Esophagus squamous epithelium (tissue), 5 donors: ENCODE data around the gene HLA-DRB5. TPM values are rescaled to one million over a fixed set of nuclear protein-coding genes. Genes with fewer than 3 reads are reported as not detected.
"Not testable (repeated sequence)": the region's sequence is repeated elsewhere in the genome, so short reads cannot be mapped to it uniquely, and the experiment has no call there.

ENCODE experiments used
- DNase-seq: peaks from one replicate; lab custom pipeline; 2025; lab: John Stamatoyannopoulos, UW
- H3K27ac ChIP-seq, 4 donors: fragments of 200-600 bp; sonication (generic); one replicate each; pipeline ENCODE4 v1.5.1; 2016 to 2019; ENCODE audit warnings: mild to moderate bottlenecking in 1 of 4
- H3K27me3 ChIP-seq, 4 donors: fragments of 200-600 bp; sonication (generic); 1 replicate in 3 of 4; 2 replicates in 1 of 4; pipeline versions ENCODE4 v1.5.1 to v1.6.0; 2017 to 2021; ENCODE audit warnings: antibody characterized with exemption in 1 of 4
- H3K36me3 ChIP-seq, 3 donors: fragments of 200-600 bp; sonication (generic); one replicate each; pipeline ENCODE4 v1.5.1; 2016 to 2019
- H3K4me1 ChIP-seq, 3 donors: fragments of 200-600 bp; sonication (generic); one replicate each; pipeline ENCODE4 v1.5.1; 2017 to 2019
- H3K4me3 ChIP-seq, 4 donors: fragments of 200-600 bp; sonication (generic); 1 replicate in 3 of 4; 2 replicates in 1 of 4; pipeline ENCODE4 v1.5.1; 2016 to 2019; ENCODE audit warnings: mild to moderate bottlenecking in 2 of 4, moderate library complexity in 1 of 4
- H3K9me3 ChIP-seq, 3 donors: fragments of 200-600 bp; sonication (generic); one replicate each; pipeline ENCODE4 v1.5.1; 2016 to 2019
- POLR2A ChIP-seq, 4 donors: fragments of 450-650 bp; IDR thresholded peaks; one replicate each; pipeline ENCODE4 v1.6.1; 2017; ENCODE audit warnings: antibody characterized with exemption in 4 of 4, mild to moderate bottlenecking in 4 of 4, moderate library complexity in 3 of 4
- WGBS, 2 donors: methylation state at CpG; one replicate each; pipeline ENCODE4 v1.1.5; 2018; 5-methylcytosine and 5-hydroxymethylcytosine counted together
- intact Hi-C: fragments of 100-400 bp; cut with DNase I; formaldehyde crosslinking; loops from one replicate; pipeline ENCODE4 v1.15.0; 2022
- total RNA-seq, 4 donors: library from RNA; depleted of rRNA; stranded (reverse); fragments of >200 nt; gene quantifications; one replicate each; pipeline ENCODE4 v1.1.0, GENCODE V29; 2016
- TF ChIP-seq, protein P1 (sequence below), 6 experiments: fragments of 450-650 bp in 4 of 6; fragments of 200-600 bp in 2 of 6; sonication (generic) in 2 of 6; IDR thresholded peaks; one replicate each; pipeline ENCODE4 v1.5.1; 2016 to 2019; ENCODE audit warnings: antibody characterized with exemption in 6 of 6, mild to moderate bottlenecking in 4 of 6, moderate library complexity in 4 of 6
- donor health status: DM: yes; HTN: yes; CAD: no.

HLA-DRB5 gene
- total RNA-seq, 4 donors from 2014 or later = 0.19 to 8.4 (median 7.7) TPM; not detected in 1

DNA sequence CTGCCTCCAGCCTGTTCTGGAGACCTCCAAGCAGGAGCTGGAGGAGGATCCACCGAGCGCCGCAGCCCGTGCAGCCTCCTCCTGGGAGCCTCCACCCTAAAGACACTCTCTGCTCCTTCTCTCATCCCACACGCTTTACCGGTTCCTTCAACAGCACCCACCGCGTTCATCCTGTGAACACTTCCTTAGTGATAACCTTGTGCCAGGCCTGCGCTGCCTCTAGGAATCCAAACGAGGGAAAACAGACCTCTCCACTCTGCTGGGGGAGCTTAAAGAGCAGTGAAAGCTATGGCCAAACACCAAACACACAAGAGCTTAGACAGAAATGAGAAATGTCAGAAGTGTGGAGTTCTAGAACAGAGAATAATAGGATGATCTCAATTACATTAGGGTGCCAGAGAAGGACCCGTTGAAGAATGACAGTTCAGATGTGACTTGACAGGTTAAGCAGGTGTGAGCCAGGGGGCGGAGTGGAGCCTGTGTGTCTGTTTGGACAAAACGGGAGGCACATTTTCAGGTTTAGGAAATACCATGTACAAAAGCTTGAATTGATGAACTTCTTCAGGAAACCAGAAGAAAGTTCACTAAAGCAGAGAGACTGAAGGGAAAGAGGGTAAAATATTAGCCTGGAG lies 28.5 kb upstream of the HLA-DRB5 start:
- H3K9me3 ChIP-seq = no peaks in the 10 kb centered on the region
- TF ChIP-seq, protein P1, sequence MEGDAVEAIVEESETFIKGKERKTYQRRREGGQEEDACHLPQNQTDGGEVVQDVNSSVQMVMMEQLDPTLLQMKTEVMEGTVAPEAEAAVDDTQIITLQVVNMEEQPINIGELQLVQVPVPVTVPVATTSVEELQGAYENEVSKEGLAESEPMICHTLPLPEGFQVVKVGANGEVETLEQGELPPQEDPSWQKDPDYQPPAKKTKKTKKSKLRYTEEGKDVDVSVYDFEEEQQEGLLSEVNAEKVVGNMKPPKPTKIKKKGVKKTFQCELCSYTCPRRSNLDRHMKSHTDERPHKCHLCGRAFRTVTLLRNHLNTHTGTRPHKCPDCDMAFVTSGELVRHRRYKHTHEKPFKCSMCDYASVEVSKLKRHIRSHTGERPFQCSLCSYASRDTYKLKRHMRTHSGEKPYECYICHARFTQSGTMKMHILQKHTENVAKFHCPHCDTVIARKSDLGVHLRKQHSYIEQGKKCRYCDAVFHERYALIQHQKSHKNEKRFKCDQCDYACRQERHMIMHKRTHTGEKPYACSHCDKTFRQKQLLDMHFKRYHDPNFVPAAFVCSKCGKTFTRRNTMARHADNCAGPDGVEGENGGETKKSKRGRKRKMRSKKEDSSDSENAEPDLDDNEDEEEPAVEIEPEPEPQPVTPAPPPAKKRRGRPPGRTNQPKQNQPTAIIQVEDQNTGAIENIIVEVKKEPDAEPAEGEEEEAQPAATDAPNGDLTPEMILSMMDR (IDR thresholded peaks at IDR 0.05) = no peak
- no peak for TF ChIP-seq POLR2A (IDR thresholded peaks at IDR 0.05)
- WGBS, 2 donors = 3 to 12% methylated on average over 3 of the region's 13 CpGs
- H3K27ac ChIP-seq = no peak overlapping the region
- no peaks in the 10 kb centered on the region for H3K27me3 ChIP-seq
- H3K4me1 ChIP-seq = no peaks in the 10 kb centered on the region
- DNase-seq = no peak
- H3K4me3 ChIP-seq = no peak overlapping the region
- intact Hi-C loops = no loop called here
- no peaks in the 10 kb centered on the region for H3K36me3 ChIP-seq

DNA sequence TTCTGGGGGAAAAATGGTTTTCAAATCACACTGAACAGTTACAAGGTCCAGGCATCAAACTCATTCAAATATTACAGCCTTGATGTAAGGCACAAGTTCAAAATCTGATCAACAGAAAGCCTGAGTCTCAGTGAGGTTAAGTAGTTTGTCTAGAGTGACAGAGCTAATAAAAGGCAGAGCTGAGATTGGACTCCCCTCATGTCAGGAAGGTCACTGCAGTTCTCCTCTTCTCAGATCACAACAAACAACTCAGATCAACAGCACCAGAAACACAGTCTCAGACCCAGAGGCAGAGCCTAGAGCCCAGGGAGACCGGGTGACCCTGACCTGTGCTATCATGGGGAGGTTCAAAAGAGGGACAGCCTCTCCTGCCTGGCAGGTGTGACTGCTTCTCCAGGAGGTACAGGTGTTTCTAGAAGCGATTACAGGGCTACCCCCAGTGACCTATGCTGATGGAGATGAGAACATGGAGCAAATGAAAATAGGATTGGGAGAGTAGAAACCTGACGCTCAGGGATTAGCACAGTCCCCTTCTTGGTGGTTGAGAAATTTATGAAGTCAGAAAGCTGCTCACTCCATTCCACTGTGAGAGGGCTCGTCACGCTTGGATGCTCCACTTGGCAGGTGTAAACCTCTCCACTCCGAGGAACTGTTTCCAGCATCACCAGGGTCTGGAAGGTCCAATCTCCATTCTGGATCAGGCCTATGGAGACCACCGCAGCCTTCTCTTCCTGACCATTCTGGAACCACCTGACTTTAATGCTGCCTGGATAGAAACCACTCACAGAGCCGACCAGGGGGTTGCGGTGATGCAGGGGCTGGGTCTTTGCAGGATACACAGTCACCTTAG lies 24.3 kb upstream of the HLA-DRB5 start:
- 50% methylated on average over 1 to 2 of the region's 9 CpGs for WGBS, 2 donors
- no peaks in the 10 kb centered on the region for H3K9me3 ChIP-seq
- H3K4me3 ChIP-seq = no peak overlapping the region
- no peaks in the 10 kb centered on the region for H3K36me3 ChIP-seq
- intact Hi-C loops = no loop called here
- H3K27me3 ChIP-seq = no peaks in the 10 kb centered on the region
- TF ChIP-seq, protein P1 (IDR thresholded peaks at IDR 0.05) = no peak
- no peak for TF ChIP-seq POLR2A (IDR thresholded peaks at IDR 0.05)
- DNase-seq = no peak
- no peak overlapping the region for H3K27ac ChIP-seq
- no peaks in the 10 kb centered on the region for H3K4me1 ChIP-seq

DNA sequence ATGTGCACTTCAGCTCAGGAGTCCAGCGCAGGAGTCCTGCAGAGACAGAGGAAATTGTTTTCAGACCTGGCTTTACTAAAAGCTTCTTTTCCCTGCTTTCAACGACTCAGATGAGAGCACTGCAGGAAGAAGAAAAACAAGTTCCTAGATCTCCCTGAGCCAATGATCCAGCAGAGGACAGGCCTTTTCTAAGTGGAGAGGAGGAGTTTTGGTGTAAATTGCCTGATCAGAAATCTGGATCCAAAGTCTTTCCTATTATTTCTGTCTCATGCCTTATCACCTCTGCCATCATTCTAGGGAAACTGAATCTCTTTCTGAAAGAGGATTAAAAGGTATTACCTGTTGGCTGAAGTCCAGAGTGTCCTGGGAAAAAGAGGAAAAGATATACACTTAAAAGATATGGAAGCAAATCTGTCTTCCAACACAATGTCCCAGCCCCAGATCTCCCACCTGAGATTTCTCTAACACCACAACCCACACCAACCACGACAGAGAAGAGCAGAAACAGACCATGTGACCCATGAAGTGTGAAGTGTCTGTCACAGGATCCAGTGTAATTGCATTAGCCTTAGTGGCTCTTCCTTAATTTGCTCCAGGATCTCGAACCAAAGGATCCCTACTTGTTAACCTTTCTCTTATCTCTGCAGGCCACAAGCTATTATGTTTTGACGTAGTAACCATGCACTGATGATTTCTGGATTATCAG lies 23.1 kb upstream of the HLA-DRB5 start:
- H3K4me3 ChIP-seq = no peak overlapping the region
- H3K4me1 ChIP-seq = no peaks in the 10 kb centered on the region
- H3K9me3 ChIP-seq = no peaks in the 10 kb centered on the region
- no peaks in the 10 kb centered on the region for H3K36me3 ChIP-seq
- WGBS, 2 donors = 0 to 38% methylated on average over 2 to 4 of the region's 5 CpGs
- no peak overlapping the region for H3K27ac ChIP-seq
- H3K27me3 ChIP-seq = no peaks in the 10 kb centered on the region
- intact Hi-C loops = no loop called here
- TF ChIP-seq, protein P1 (IDR thresholded peaks at IDR 0.05) = no peak
- TF ChIP-seq POLR2A (IDR thresholded peaks at IDR 0.05) = no peak
- no peak for DNase-seq

DNA sequence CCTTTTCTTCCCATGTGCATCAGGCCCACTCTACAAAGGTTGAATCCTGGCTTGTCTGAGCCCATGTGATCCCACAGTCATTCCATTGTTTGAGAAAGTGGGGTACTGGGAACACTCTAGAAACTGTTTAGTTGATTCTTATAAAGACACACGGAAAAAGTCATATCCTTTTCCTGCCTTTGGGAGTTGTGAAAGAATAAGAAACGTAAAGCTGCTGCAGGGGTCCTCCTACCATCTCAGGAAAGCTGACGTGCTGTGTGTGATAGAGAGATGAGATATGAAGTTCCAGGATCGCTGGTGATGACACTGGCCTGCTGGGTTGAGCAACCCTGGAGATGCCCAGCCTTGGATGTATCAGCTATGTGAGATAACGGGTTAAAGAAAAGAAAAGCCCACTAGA lies 21.3 kb upstream of the HLA-DRB5 start:
- Histone ChIP-seq H3K27ac (no peak overlapping the region), H3K4me1 (no peaks in the 10 kb centered on the region), H3K4me3 (no peak overlapping the region), H3K27me3 (no peaks in the 10 kb centered on the region), H3K36me3 (no peaks in the 10 kb centered on the region), H3K9me3 (no peaks in the 10 kb centered on the region)
- WGBS, 2 donors = 0 to 38% methylated on average over 2 to 4 of the region's 5 CpGs
- no peak for DNase-seq
- intact Hi-C loops = no loop called here
- TF ChIP-seq POLR2A (IDR thresholded peaks at IDR 0.05) = no peak
- TF ChIP-seq, protein P1 (IDR thresholded peaks at IDR 0.05) = no peak

DNA sequence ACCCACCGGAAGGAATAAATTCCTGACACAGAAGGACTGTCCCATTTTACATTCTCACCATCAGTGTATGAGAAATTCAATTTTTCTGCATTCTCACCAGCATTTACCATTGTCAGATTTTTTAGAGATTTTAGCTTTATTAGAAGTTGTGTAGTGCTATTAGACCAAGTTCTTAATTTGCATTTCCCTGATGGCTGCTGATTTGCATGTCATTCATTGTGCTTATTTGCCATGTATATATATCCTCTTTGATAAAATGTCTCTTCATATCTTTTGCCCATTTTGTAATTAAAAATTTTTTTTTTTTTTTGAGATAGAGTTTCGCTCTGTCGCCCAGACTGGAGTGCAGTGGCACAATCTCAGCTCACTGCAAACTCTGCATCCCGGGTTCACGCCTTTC lies 9.8 kb upstream of the HLA-DRB5 start:
- no peak overlapping the region for H3K27ac ChIP-seq
- no peak for DNase-seq
- no peaks in the 10 kb centered on the region for H3K27me3 ChIP-seq
- no peaks in the 10 kb centered on the region for H3K36me3 ChIP-seq
- no peaks in the 10 kb centered on the region for H3K4me1 ChIP-seq
- TF ChIP-seq, protein P1 (IDR thresholded peaks at IDR 0.05) = no peak
- no peak for TF ChIP-seq POLR2A (IDR thresholded peaks at IDR 0.05)
- intact Hi-C loops = no loop called here
- no peak overlapping the region for H3K4me3 ChIP-seq
- 33 to 82% methylated on average over 1 to 3 of the region's 5 CpGs for WGBS, 2 donors
- H3K9me3 ChIP-seq = no peaks in the 10 kb centered on the region

DNA sequence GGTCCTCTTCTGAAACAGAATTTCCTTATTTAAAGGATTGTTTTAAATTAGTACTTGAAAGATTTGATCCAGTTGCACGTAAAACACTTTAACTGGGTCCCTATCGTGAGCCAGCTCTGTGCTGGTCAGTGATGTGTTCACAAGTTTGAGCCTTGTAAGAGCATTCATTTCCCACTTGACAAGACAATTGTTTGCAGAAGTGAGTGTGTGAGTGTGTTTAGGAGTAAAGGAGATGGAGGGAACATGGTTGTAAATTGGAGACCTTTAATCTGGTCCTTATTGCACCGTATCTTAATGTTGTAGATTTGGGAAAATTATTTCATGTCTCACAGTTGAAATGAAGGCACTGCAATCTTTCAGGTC lies 325 bp upstream of the HLA-DRB5 start:
- H3K9me3 ChIP-seq, intact Hi-C loops, H3K36me3 ChIP-seq, H3K27me3 ChIP-seq, H3K4me1 ChIP-seq, H3K27ac ChIP-seq, H3K4me3 ChIP-seq, DNase-seq: not testable (repeated sequence)
- 0% methylated on average over 2 to 3 of the region's 3 CpGs for WGBS, 2 donors
